Esophagus (tissue), 2 donors: ENCODE data around the gene SLC10A2. TPM values are rescaled to one million over a fixed set of nuclear protein-coding genes. Genes with fewer than 3 reads are reported as not detected.

Source experiments
- H3K27ac ChIP-seq, 2 donors: one replicate each; pipeline ENCODE4 v1.5.1; 2013; ENCODE audit warnings: low read depth in 2 of 2, mild to moderate bottlenecking in 2 of 2, inconsistent platforms in 1 of 2, low read length in 1 of 2, moderate library complexity in 1 of 2
- H3K27me3 ChIP-seq, 2 donors: one replicate each; pipeline ENCODE4 v1.6.1; 2013; ENCODE audit warnings: low read length in 2 of 2, control low read depth in 1 of 2, mild to moderate bottlenecking in 1 of 2; ENCODE audit not compliant: insufficient read depth in 2 of 2, control insufficient read depth in 1 of 2
- H3K36me3 ChIP-seq, 2 donors: one replicate each; pipeline ENCODE4 v1.6.1; 2013; ENCODE audit warnings: low read length in 1 of 2; ENCODE audit not compliant: control insufficient read depth in 2 of 2, insufficient read depth in 2 of 2
- H3K4me1 ChIP-seq, 2 donors: one replicate each; pipeline ENCODE4 v1.6.1; 2013; ENCODE audit warnings: low read length in 1 of 2; ENCODE audit not compliant: control insufficient read depth in 2 of 2, insufficient read depth in 2 of 2
- H3K4me3 ChIP-seq, 2 donors: one replicate each; pipeline ENCODE4 v1.5.1; 2013; ENCODE audit warnings: low read length in 2 of 2, mild to moderate bottlenecking in 2 of 2, low read depth in 1 of 2, moderate library complexity in 1 of 2
- H3K9me3 ChIP-seq, 2 donors: one replicate each; pipeline ENCODE4 v1.6.1; 2013; ENCODE audit warnings: mild to moderate bottlenecking in 2 of 2, low read depth in 1 of 2, low read length in 1 of 2, moderate library complexity in 1 of 2; ENCODE audit not compliant: control insufficient read depth in 2 of 2, insufficient read depth in 1 of 2
- WGBS, 2 donors: extraction: QIAGEN DNeasy Blood & Tissue Kit; methylation state at CpG; one replicate each; pipeline ENCODE4 v1.1.7; 2013; 5-methylcytosine and 5-hydroxymethylcytosine counted together
- polyA plus RNA-seq, 2 donors: library from polyadenylated mRNA; stranded (reverse); fragments of 200-250 nt; gene quantifications; one replicate each; pipeline ENCODE4 v1.2.3, GENCODE V29; 2013
- donor health status: healthy with polysubstance abuse.
- donor health status: Bipolar disorder and iron deficiency.

Gene SLC10A2
- polyA plus RNA-seq, 2 donors, result not detected

DNA sequence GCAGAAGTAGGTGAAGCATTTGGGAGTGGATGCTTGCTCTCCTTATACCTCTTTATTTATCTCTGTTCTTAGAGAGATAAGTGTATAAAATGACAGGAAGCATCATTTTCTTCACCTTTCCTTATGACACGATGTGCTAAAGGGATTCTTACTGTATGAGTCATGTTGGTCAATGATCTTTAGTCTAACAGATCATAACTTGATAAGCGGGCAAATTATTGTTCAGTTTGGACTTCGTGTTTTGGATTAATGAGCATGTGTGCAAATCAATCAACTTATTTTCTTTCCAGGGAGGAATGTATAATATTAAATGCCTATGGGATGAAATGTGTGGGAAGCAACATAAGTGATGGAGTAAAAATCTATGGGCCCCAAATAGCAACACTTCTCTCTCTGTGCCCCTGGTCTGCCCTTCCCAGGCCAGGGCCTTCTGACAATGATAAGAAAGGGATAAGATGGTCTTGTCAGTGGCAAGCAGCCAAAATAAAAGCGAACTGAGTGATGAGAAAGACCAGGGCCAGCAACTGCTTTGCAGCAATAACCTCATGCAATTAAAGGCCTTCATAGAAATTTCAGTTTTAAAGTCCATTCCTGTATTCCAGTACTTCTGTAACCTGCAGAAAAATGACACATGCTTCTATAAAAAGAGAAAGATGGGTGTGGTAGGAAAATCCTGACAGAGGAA is 61.4 kb downstream of the SLC10A2 start:
- Histone ChIP-seq H3K9me3 (no peaks in the 10 kb centered on the region), H3K4me3 (no peak overlapping the region), H3K4me1 (no peaks in the 10 kb centered on the region), H3K27ac (no peak overlapping the region), H3K27me3 (no peaks in the 10 kb centered on the region), H3K36me3 (no peaks in the 10 kb centered on the region)
- WGBS, 2 donors, result 54 to 61% methylated on average over 4 of the region's 4 CpGs

DNA sequence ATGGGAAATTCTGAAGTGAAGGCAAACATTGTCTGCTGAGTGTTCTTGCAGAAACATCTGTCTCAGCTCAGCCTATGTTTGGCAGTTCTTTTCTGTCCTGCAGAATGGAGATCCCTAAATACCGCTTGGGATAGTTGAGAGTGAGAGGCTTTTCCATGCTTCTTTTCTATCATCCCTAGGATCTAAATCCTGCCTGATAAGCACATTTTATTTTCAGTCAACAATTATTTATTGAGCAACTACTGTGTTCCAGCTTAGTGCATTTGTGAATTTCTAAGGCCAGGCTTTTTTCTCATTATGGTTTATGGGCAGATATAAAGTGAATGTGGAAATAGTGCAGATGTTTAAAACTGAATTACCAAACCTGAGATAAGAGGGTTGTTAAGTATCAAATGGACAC is 62.6 kb downstream of the SLC10A2 start:
- Histone ChIP-seq H3K9me3 (no peaks in the 10 kb centered on the region), H3K4me1 (no peaks in the 10 kb centered on the region), H3K36me3 (no peaks in the 10 kb centered on the region), H3K27ac (no peak overlapping the region), H3K4me3 (no peak overlapping the region), H3K27me3 (no peaks in the 10 kb centered on the region)
- WGBS, 2 donors, result 47 to 68% methylated on average over 1 of the region's 1 CpG

DNA sequence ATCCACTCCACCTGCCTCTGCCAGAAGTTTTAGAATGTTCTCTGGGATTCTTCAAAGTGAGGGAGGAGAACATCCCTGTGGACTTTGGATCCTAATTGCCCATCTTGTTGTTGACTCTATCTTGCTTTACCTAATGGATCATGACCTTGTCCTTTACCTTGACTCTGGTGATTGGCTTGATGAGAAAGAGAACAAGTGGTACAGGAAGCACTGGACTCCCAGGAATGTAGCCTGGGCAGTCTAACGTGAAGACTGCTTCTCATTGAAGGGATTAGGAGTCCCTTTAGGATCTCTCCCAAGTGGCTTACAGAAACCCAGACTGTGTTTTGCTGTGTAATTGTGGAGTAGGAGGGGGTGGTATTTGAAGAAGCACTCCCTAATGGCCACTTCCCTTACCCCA is 63.9 kb downstream of the SLC10A2 start:
- 20 to 47% methylated on average over 1 of the region's 1 CpG for WGBS, 2 donors

DNA sequence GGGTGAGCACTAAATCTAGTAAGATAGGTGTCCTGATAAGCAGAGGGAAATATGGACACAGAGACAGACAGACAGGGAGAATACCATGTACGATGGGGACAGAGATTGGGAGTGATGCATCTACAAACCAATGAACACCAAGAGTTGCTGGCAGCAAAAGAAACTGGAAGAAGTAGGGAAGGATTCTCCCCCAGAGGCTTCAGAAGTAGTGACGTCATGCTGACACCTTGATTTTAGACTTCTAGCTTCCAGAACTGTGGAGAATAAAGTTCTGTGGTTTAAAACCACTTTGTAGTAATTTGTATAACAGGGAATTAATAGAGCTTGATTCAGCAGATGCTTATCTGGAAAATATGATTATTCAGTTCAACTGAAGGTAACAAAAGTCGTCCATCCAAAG is 66.1 kb downstream of the SLC10A2 start:
- Histone ChIP-seq H3K4me1 (no peaks in the 10 kb centered on the region), H3K9me3 (no peaks in the 10 kb centered on the region), H3K27me3 (no peaks in the 10 kb centered on the region), H3K4me3 (no peak overlapping the region), H3K36me3 (no peaks in the 10 kb centered on the region), H3K27ac (no peak overlapping the region)
- WGBS, 2 donors, result 89 to 91% methylated on average over 3 of the region's 3 CpGs

More for the DNA sequence above, 63.9 kb downstream of the SLC10A2 start:
- H3K27ac ChIP-seq, result peak overlapping the region in 1 of 2 donors; percentile 20
- no peaks in the 10 kb centered on the region for H3K4me1 ChIP-seq
- H3K27me3 ChIP-seq, result no peaks in the 10 kb centered on the region
- H3K4me3 ChIP-seq, result no peak overlapping the region
- H3K9me3 ChIP-seq, result no peaks in the 10 kb centered on the region
- no peaks in the 10 kb centered on the region for H3K36me3 ChIP-seq

DNA sequence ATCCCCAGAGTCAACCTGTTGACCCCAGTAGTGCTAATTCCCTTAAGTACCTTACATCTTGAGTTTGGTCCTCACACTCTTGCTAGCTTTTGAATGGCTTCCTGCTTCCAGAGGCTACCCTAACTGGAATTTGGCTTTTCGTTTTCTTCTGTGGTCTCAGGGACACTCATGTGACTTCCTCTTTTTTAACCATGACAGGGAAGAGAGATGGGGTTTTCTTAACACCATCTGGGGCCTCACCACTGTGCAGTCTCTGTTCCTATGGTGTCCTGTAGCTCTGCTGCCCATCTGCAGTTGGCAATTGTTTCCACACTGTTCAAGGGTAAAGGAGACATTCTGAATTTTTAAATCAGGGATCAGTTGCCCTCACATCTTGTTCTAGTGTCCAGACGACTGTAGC is 66.7 kb downstream of the SLC10A2 start:
- Histone ChIP-seq H3K4me1 (no peaks in the 10 kb centered on the region), H3K27me3 (no peaks in the 10 kb centered on the region), H3K27ac (no peak overlapping the region), H3K36me3 (no peaks in the 10 kb centered on the region), H3K9me3 (no peaks in the 10 kb centered on the region), H3K4me3 (no peak overlapping the region)
- 62 to 65% methylated on average over 2 of the region's 2 CpGs for WGBS, 2 donors

Other genes starting within 250 kb of the SLC10A2 start
- gene ERCC5, start 220.4 kb downstream of the SLC10A2 start, polyA plus RNA-seq, result 10 to 100 TPM; 29.7 to 61.4 TPM